G401.6 (cell line): ENCODE results near the gene POFUT2.

Experiments
- FAIRE-seq: peaks from 2 replicates; lab custom pipeline; 2012; peaks lifted over from hg19 to GRCh38; lab: Jason Lieb, UNC

Gene POFUT2

DNA sequence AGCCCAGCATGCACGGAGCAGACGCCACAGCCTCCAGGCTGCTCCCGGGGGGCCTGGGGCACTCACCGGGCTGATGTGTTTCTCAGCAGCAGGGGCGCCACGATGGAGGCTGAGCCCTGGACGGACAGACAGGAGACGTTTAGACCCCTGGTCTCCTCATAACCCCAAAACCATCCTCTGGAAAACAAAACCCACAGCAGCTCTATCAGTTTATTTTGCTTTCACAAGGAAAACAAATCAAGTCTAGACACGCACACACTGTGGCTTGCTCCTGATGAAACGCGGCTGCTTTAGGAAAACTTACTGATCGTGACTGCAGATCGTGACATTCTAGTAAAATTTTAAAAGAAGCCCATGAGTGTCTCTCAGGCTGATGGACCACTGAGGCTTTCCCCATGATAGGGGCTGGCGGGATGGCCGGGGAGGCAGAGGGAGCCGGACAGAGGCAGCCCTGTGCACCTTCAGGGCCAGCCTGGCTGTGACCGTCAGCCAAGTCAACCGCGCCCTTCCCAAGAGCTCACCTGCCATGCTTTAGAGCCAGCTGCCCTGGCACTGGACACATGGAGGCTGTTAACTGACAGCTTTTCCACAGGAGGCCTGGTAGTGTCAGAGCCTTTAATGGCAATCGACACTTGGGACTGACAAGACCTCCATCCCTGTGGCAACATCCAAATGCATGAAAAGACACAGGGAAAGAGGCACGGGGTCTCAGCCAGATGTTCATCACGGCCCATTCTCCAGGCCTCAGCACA, 5.2 kb downstream of the POFUT2 start:
- no peak for FAIRE-seq

DNA sequence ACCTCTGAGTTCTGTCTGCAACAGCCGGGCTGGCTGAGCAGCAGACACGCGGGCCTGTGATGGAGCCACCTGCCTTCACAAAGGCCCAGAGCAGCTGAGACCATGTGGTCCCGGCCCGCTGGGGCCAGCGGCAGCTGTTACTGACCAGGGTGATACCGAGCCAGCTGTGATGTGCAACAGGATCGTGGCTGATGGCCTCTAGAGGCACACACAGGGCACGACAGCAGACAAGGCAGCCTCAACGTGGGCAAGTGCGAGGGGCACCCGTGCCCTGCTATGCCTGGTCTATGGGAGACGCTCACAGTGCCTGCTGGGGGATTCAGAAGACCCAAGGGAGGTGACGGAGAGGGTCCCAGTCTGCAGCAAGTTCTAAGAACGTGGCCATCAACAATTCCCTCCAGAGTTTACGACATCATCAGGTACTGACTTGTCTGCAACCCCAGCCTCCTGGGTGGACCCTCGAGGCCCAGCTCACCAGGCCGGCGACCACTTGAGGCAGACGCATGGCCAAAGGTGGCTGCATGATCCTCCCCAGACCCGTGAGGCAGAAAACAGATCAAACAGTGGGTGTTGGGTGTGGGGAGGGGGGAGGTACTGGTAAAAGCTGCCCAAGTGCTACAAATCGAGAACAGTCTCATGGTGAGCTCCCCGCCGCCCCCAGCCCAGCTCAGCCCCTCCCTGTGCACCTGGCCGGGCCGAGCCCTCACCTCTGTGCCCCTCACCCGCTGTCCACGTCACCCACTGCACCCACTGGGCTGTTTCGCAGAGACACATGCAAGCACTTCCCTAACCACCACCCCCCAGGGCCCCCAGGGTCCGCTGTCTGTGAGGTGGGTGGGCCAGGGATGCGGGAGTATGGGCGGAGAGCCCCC, 6.0 kb downstream of the POFUT2 start:
- FAIRE-seq: no peak

DNA sequence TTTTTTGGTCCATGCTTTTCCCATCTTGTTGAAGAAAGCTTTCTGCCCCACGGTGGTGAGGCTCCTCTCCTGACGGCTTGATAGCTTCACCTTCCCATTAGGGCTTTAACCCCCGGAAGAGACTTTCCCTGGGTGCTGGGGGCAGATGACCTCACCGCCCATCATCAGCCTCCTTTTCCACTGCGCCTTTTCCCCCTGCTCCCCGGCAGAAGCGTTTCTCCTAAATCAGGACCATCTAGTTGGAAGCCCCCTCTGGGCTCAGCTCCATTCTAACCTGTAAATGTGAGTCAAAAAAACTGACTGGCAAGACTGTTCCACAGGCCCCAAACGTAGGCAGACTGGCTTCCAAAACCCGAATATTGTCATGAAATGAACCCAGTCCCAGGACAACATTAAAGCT, 6.7 kb downstream of the POFUT2 start:
- FAIRE-seq: no peak

DNA sequence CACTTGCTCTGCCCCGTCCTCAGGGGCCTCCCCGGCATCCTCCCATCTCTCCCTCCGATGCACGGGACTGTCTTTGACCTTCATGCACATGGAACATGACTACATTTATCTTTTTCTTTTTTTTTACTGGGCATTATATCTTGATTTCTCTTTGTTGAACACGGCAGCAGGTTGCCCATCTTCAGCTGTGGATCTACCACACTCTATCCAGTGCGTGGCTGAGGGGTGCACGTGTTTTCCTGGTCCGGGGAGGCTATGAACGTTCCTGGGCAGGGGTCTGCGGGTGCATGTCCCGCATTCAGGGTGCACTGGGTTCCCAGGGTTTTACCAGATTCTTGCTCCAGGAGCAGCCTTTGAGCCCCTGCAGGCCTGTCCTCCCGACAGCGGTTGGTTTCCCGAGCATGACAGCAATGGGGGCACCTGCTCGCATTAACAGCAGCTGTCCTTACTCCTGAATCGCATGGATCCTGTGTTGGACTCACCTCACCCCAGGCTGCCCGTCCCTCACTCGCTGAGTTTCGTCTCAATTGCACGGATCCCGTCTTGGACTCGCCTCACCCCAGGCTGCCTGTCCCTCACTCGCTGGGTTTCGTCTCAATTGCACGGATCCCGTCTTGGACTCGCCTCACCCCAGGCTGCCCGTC, 7.4 kb downstream of the POFUT2 start:
- no peak for FAIRE-seq

DNA sequence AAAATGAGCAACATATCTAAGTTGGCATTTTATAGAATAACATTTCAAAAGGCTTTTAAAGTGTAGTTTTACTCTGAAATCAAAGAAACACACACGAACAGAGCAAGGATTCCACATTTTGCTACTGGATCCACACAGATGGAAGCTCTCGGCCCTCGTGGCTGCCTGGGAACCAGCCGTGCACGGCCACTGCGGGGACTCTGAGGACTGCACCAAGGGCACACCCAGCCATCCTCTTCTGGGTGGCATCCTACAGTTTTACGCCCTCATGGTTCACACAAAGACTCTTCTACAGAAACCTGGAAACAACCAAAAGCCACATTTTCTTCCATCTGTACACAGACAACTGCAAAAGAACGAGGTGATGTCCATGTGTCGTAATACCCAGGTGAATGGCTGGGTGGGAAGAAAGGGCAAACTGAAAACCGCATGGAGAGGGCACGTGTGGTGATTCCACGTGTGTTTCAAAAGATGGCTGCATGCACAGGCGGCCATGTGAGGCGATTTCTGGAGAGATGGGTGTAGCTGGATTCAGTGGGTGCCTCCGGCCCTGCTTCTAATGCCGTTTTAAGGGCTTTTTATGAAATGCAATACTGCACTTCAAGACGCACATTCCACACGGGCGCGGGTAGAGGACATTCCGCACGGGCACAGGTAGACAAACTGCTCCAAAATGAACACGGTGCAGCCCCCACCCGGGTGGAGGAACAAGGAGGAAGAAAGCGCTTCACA, 8.1 kb downstream of the POFUT2 start:
- FAIRE-seq: no peak

DNA sequence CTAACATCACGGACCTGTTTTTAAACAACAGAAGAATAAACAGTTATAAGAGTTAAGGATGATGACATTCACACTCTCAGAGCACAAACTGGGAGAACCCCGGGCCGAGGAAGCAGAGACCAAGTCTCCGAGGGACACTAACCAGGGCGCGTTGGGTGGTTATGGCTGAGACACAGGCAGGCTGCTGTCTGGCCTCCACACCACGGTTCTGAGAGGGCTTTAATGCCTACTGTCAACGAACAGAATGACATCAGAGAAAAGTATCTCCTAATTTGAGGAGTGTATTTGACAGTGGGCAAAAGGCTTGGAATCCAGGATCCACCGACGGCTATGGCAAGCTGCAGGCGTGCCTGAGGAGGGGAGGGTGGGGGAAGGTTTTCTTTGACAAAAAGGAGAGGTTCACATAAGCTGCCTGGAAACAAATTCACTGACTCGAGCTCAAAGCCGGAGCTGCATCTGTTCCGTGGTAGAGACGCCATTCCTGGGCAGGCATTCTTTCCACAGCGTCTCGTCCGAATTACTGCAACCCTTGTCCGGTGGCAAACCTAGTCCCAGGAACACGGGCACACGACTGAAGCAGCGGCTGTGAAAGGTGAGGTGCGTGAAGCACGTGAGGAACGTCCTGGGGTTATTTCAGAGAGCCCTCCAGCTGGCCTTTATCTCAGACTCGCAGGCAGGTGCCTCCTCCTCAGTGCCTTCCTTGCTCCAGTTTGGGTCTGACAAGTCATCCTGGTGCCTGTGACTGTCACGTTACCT, 9.4 kb downstream of the POFUT2 start:
- no peak for FAIRE-seq

DNA sequence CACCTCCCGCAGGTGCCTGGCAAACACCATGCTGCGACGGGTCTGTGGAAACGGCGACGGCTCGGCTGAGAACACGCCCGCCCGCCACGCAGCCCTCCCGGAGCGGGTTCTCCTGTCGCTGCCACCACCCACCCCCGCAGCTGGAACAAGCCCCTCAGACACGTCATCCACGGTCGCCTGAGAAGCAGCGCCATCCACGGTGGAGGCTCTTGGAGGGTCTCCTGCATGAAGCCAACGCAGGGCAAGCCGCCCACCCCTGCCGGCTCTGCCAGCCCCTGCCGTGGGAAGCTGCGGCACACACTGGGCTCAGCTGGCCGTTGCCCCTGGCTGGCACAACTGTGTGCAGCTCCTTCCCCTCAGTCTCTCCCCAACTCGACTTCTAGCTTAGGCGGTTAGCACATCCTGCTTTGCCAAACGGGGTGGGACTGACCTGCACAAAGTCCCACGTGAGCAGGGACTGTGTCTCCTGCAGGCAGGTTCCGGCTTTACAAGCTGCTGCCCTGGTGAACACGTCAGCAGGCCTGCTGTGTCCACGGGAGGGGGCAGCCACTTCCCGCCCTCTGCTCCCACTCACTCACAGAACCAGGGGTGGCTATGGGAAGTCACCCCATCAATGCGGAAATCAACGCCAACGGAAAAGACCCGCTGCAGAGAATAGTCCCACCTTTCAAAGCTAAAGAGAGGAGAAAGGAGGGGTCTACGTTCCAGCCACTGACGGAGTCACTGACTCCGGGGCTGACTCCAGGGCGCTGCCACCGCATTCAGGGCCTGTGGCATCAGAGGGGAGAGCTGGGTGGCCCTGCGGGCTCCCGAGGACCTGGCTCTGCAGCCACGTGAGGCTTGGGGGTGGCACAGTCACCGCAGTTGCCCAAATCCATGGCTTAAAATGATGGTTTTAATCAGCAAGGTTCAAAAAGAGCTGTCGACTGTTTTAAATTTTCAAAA, 10.3 kb downstream of the POFUT2 start:
- FAIRE-seq: no peak

DNA sequence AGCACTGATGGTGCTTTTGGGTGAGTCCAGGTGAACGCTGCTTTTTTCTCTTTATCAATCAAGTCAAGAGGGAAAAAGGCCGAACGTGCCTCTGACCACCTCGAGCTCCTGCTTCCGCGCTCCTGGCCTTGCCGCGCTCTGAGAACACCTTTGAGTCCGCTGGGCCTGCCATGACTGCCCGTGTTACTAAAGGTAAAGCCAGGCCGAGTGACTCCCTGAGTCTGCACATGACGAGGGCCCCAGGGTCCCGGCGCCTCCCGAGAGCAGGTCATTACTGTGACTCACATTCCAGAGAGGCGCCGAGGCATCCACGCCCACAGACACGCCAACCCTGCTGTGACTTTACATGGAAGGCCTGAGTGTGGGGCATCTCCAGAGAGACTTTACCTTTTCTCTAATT, 11.1 kb downstream of the POFUT2 start:
- no peak for FAIRE-seq

DNA sequence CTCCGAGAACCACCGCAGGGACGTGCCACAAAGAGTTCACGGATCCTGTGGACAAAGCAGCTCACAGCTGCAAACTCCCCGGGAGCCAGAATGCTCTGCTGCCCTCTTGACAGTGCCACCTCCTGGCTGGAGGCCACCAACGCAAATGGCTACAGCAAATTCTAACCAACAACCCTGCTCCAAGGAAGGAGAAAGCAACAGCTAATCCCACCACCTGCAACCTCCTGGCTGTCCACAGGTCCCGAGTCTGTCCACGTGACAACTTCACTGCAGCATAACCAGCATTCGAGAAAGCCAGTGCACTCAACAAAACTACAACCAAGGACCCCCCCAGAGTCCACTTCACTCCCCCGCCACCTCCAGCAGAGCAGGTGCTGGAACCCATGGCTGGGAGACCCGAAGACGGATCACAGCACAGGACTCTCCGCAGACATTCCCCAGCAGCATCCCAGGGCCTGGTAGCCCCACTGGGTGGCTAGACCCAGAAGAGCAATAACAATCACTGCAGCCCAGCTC, 17.3 kb downstream of the POFUT2 start:
- no peak for FAIRE-seq

DNA sequence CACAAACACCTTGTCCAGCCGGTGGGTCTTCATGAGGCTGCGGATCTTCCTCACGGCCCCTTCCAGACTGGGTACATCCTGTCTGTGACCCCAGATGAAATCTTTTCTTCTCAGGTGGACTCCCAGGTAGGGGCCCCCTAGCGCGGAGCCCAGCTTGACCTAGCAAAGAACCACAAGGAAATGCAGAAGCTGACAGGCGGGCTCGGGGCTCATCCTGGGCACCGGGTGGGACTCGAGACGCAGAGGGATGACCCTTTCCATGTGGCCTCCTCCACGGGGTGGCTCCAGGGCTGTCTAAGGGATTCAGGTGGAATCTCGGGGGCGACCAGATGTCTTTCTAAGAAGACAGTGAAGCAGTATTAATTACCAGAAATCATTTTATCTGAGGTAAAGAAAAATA, 17.8 kb downstream of the POFUT2 start:
- FAIRE-seq: no peak

DNA sequence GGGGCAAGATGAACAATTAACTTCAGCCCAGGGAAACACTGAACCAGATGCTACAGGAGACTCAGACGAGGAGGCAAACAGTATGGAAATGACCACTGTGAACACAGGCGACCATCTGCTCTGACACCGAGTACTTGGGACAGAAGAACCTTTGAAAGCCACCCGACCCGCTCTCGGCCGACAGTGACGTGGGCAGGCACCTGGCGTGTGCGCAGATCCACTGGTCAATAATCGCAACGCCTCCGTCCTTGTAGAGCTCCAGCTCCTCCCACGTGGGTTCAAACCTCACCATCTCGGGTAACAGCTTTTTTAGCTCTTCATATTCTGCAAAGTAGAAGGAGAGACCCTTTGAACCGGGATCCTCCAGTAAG, 20.3 kb downstream of the POFUT2 start:
- no peak for FAIRE-seq

DNA sequence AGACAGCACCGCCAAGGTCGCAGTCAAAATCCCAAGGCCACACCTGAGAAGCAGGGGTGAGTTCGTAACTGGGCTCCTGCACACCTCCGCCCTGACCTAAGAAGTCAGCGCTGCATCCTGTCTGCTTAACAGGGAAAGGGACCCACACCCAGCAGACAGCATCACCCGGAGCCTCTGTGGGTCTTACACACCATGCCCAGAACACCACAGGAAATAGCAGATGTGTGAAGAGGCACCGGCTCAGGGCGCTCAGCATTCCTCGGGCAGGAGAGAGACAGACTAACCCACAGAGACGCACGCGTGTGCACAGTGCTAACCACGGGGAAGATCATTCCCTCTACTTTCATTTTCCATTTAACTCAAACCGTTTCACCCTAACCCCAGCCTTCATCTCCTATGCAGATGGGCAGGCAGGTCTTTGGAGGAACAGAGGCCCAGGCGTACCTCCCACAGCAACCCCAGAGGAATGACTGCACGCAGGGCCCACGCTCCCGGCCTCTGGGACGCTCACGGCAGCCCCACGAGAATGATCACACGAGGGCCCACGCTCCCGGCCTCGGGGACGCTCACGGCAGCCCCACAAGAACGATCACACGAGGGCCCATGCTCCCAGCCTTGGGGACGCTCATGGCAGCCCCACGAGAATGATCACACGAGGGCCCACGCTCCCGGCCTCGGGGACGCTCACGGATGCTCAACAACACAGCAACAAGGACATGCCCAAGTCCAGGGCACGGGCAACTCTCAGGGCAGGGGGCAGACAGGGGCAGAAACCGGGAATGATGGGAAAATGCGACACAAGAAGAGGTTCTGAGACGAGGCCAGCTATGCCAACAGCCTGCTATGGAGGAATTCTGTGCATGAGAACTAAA, 20.9 kb downstream of the POFUT2 start:
- no peak for FAIRE-seq

DNA sequence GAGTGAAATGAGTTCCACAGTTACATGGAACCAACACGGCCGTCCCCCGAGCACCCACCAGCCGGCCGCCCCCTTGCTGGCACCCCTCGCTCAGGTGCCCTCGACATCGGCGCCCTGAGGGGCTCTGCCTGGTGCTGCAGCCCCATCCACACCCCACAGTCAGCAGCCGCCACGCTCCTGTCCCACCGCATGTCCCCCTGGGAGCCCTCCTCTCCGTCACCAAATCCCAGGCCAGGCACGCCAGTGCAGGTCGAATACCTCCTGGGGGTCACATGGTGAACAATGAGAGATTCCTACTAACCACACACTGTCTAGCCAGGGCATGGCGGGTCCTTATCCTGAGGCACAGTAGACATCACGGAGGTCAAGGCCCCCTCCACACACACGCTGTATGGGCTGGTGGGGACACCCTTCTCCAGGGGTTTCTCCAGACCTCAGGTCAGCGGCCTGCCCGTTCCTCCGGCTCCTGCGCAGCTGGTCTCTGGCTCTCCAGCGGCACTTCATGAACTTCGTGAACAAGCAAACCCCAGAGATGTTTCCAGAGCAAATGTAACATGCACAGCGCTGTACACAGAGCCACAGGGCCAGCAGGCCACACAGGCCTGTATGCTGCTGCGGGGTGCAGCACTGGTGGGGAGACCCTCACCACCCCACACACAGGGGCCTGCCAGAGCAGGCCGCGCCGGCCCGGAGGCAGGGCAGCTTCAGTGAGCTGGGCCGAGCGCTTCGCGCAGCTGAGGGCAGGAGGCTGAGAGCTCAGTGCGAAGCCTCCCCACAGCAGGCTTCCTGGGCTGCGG, 21.8 kb downstream of the POFUT2 start:
- no peak for FAIRE-seq

DNA sequence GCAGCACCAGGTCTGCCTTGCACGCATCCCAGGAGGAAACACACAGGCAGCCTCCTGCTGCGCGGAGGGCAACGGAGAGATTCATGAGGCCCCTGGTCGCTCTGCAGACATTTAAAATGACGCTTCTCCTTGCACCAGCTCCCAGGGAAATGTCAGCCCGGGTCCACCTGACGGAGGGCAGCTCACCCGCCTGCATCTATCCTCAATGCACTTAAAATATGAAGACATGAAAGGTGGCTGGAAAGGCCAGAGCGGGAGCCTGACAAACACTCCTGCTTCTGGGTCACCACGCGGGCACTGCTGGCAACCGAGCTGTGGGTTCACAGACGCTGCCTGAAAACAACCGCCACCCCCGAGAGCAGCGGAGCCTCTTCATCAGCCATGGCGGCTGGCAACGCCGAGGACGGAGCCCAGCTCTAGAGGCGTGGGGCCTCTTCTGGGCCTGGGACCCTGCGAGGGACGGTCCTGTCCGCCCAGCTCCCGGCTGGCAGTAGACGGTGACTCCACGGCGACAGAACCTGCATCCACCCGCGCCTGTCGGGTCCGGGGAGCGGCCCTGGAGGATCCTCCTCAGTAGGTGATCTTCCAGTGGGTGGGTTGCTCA, 22.7 kb downstream of the POFUT2 start:
- FAIRE-seq: no peak

DNA sequence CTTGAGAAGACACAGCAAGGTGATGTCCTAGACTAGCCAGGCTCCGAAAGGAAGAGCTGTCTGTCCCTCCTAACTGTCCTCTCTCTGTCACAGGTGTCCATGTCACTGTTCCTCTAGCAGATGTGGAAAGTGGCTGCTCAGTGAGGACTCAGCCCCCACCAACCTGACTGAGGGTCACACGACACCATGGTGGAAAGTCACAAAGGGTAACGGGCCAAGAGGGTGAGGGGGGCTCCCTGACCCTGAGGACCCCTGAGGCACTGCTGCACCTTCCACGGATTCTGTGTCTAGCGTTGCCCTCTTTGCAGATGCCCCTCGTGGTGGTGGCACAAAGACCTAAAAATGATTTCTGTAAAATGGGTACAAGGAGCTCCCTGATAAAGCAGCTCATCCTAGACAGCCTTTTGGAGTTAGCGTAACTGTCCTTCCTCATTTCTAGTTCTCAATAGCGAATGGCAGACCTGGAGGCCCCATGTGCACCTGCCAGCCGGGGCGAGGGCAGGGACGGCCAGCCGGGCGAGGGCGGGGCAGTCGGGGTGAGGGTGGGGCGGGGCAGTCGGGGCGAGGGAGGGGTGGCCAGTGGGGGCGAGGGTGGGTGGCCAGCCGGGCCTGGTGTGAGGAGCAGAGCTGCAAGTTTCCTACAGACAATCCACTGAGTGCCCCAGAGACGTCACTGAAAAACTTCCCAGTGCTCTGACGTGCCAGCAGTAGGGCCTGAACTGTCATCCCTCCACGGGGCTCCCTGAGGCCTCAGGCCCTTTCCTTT, 23.4 kb downstream of the POFUT2 start:
- no peak for FAIRE-seq

DNA sequence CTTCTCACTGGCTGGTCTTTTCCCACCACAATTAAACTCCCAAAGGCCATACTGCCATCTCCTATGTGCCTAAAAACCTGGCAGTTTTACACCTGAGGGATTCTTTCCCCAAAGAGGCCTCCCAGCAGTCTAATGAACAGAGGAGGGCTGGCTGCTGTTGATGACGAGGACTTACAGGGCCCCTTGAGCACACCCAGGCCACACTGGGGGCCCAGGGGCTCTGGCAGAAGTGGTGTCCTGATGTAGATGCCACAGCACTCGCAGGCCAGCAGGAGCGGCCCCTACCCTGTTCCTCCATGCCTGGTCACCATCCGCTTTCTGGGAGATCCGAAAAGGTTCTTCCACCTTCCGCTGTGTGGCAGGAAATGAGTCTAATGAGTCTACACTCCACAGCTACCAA, 24.2 kb downstream of the POFUT2 start:
- no peak for FAIRE-seq

DNA sequence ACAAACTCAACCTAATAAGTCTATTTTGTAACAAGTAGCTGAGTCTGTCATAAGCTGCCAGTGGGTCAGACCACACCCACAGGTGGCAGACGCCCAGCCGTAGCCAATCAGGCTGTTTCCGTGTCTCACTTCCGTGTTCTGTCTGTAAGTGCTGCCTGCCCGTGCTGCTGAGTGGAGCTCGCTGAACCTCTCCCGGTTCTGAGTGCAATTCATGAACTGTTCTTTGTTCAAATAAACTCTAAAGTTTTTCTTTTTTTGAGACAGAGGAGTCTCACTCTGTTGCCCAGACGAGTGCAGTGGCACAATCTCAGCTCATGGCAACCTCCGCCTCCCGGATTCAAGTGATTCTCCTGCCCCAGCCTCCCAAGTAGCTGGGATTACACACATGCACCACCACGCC, 25.1 kb downstream of the POFUT2 start:
- FAIRE-seq: no peak
